Gastroesophageal sphincter (tissue), 3 donors: Measurements from ENCODE around the gene PCMTD2.

ENCODE experiments used
- CTCF ChIP-seq, 4 experiments: fragments of 200-600 bp in 2 of 4; fragments of 450-650 bp in 2 of 4; sonication (generic) in 1 of 4; IDR thresholded peaks; one replicate each; pipeline ENCODE4 v1.5.1; 2017 to 2019; ENCODE audit warnings: antibody characterized with exemption in 4 of 4, mild to moderate bottlenecking in 2 of 4, moderate library complexity in 2 of 4
- EP300 ChIP-seq: sonication (generic); formaldehyde crosslinking; IDR thresholded peaks from one replicate; pipeline ENCODE4 v1.6.1; 2017; ENCODE audit warnings: antibody characterized with exemption, mild to moderate bottlenecking
- POLR2A ChIP-seq, 2 donors: fragments of 450-650 bp; IDR thresholded peaks; one replicate each; pipeline ENCODE4 v1.6.1; 2017; ENCODE audit warnings: antibody characterized with exemption in 2 of 2, mild to moderate bottlenecking in 2 of 2, moderate library complexity in 1 of 2
- POLR2AphosphoS5 ChIP-seq: sonication (generic); formaldehyde crosslinking; IDR thresholded peaks from one replicate; pipeline ENCODE4 v1.6.1; 2017; ENCODE audit warnings: antibody characterized with exemption

GRCh38 chr20:64228751-64229506 is 26.6 kb upstream of the PCMTD2 start:
- TF ChIP-seq CTCF (IDR thresholded peaks at IDR 0.05) = no peak
- TF ChIP-seq POLR2AphosphoS5 = no peak
- TF ChIP-seq POLR2A (IDR thresholded peaks at IDR 0.05) = no peak
- no peak for TF ChIP-seq EP300
